Neural cell (in vitro differentiated cells): ENCODE results near the gene IL21R. TPM values are rescaled to one million over a fixed set of nuclear protein-coding genes. Genes with fewer than 3 reads are reported as not detected.

Experiments used
- H2AFZ ChIP-seq: fragments of 200-600, 300-800 bp; sonication (generic), shearing (Covaris generic); 2 replicates; pipeline ENCODE4 v1.6.0; 2014; ENCODE audit warnings: low read depth, mild to moderate bottlenecking, antibody characterized with exemption, low read length, moderate library complexity
- H3F3A ChIP-seq: fragments of 200-600 bp; shearing (Covaris generic); 2 replicates; pipeline ENCODE4 v1.6.1; 2016; ENCODE audit warnings: mild to moderate bottlenecking, moderate library complexity, mixed read lengths, antibody characterized with exemption, low read length; ENCODE audit not compliant: insufficient read depth, poor library complexity, severe bottlenecking
- H3K27ac ChIP-seq: fragments of 200-600, 300-800 bp; sonication (generic), shearing (Covaris generic); 2 replicates; pipeline ENCODE4 v1.5.1; 2014; ENCODE audit warnings: mild to moderate bottlenecking, low read length, moderate library complexity
- H3K27me3 ChIP-seq: fragments of 300-800, 200-600 bp; sonication (generic), shearing (Covaris generic); 2 replicates; pipeline ENCODE4 v1.6.0; 2014; ENCODE audit warnings: mild to moderate bottlenecking, low read depth, low read length, moderate library complexity; ENCODE audit not compliant: insufficient read depth
- H3K36me3 ChIP-seq: fragments of 300-800, 200-600 bp; sonication (generic), shearing (Covaris generic); 2 replicates; pipeline ENCODE4 v1.5.1; 2014; ENCODE audit warnings: mild to moderate bottlenecking, antibody characterized with exemption, low read length, moderate library complexity; ENCODE audit not compliant: insufficient read depth
- H3K4me2 ChIP-seq: fragments of 300-800, 200-600 bp; sonication (generic), shearing (Covaris generic); 2 replicates; pipeline ENCODE4 v1.6.0; 2014; ENCODE audit warnings: mild to moderate bottlenecking, low read length
- H3K4me3 ChIP-seq: fragments of 300-800, 200-600 bp; sonication (generic), shearing (Covaris generic); 2 replicates; pipeline ENCODE4 v1.5.1; 2014; ENCODE audit warnings: mild to moderate bottlenecking, low read length, moderate library complexity
- H3K79me2 ChIP-seq: fragments of 200-600 bp; shearing (Covaris generic); replicated peaks from 2 replicates; pipeline ENCODE4 v1.6.0; 2014; ENCODE audit warnings: mild to moderate bottlenecking, low read length, moderate library complexity; ENCODE audit not compliant: insufficient read depth
- H3K9ac ChIP-seq: fragments of 300-800, 200-600 bp; sonication (generic), shearing (Covaris generic); 2 replicates; pipeline ENCODE4 v1.6.1; 2016; ENCODE audit warnings: mild to moderate bottlenecking, low read length, mixed read lengths
- H3K9me2 ChIP-seq: fragments of 200-600 bp; shearing (Covaris generic); 2 replicates; pipeline ENCODE4 v1.6.1; 2016; ENCODE audit warnings: mild to moderate bottlenecking, low read length, mixed read lengths; ENCODE audit not compliant: insufficient read depth
- H3K9me3 ChIP-seq: fragments of 200-600, 300-800 bp; sonication (generic), shearing (Covaris generic); 2 replicates; pipeline ENCODE4 v1.6.1; 2016; ENCODE audit warnings: mild to moderate bottlenecking, mixed run types, low read length, moderate library complexity, mixed read lengths
- H4K20me1 ChIP-seq: fragments of 200-600 bp; shearing (Covaris generic); 2 replicates; pipeline ENCODE4 v1.6.1; 2016; ENCODE audit warnings: mild to moderate bottlenecking, mixed run types; ENCODE audit not compliant: insufficient read depth
- EP300 ChIP-seq: fragments of 450-650 bp; conservative IDR thresholded peaks from 2 replicates; pipeline ENCODE4 v1.6.1; 2014; ENCODE audit warnings: antibody characterized with exemption, mild to moderate bottlenecking, moderate library complexity; ENCODE audit not compliant: poor library complexity, severe bottlenecking
- EZH2 ChIP-seq: fragments of 200-600, 300-800 bp; shearing (Covaris generic), sonication (generic); IDR thresholded peaks from 2 replicates; pipeline ENCODE4 v1.6.1; 2014; ENCODE audit warnings: antibody characterized with exemption, low read length, borderline replicate concordance, mild to moderate bottlenecking; ENCODE audit not compliant: insufficient read depth, poor library complexity, severe bottlenecking
- MXI1 ChIP-seq: fragments of 450-650 bp; conservative IDR thresholded peaks from 2 replicates; pipeline ENCODE4 v1.6.1; 2014; ENCODE audit warnings: antibody characterized with exemption, mild to moderate bottlenecking; ENCODE audit not compliant: poor library complexity, severe bottlenecking
- POLR2AphosphoS5 ChIP-seq: IDR thresholded peaks from 2 replicates; pipeline ENCODE4 v1.6.1; 2012
- RAD21 ChIP-seq: fragments of 450-650 bp; conservative IDR thresholded peaks from 2 replicates; pipeline ENCODE4 v1.6.1; 2014; ENCODE audit warnings: antibody characterized with exemption, mild to moderate bottlenecking, moderate library complexity
- REST ChIP-seq: IDR thresholded peaks from 2 replicates; pipeline ENCODE4 v1.6.1; 2012; ENCODE audit warnings: borderline replicate concordance
- SMC3 ChIP-seq: fragments of 450-650 bp; conservative IDR thresholded peaks from 2 replicates; pipeline ENCODE4 v1.6.1; 2014; ENCODE audit warnings: antibody characterized with exemption, mild to moderate bottlenecking, moderate library complexity; ENCODE audit not compliant: poor library complexity
- TAF1 ChIP-seq: IDR thresholded peaks from 2 replicates; pipeline ENCODE4 v1.6.1; 2012; ENCODE audit warnings: low read depth
- polyA plus RNA-seq: library from polyadenylated mRNA; depleted of rRNA; stranded (reverse); fragments of >200 nt; gene quantifications from 2 replicates; pipeline ENCODE4 v1.2.3, GENCODE V29; 2014
- TF ChIP-seq, protein P1 (sequence below): fragments of 450-650 bp; IDR thresholded peaks from 2 replicates; pipeline ENCODE4 v1.5.1; 2014; ENCODE audit warnings: antibody characterized with exemption, mild to moderate bottlenecking, moderate library complexity; ENCODE audit not compliant: poor library complexity, severe bottlenecking

Gene IL21R
- polyA plus RNA-seq, 1 donor from 2014 or later = not detected

- Histone ChIP-seq H3K4me2 (no peak overlapping the region), H3K27me3 (no peaks in the 10 kb centered on the region), H3K9me3 (no peaks in the 10 kb centered on the region), H3K9ac (no peak overlapping the region), H3K9me2 (no peaks in the 10 kb centered on the region), H4K20me1 (no peaks in the 10 kb centered on the region), H2AFZ (no peak overlapping the region), H3K27ac (no peak overlapping the region), H3K4me3 (no peak overlapping the region), H3F3A (no peaks in the 10 kb centered on the region), H3K79me2 (no peaks in the 10 kb centered on the region), H3K36me3 (peaks cover 8% of the 10 kb centered on the region)
- TF ChIP-seq EZH2 = no peak
- TF ChIP-seq REST = no peak
- no peak for TF ChIP-seq EP300
- TF ChIP-seq, protein P1, sequence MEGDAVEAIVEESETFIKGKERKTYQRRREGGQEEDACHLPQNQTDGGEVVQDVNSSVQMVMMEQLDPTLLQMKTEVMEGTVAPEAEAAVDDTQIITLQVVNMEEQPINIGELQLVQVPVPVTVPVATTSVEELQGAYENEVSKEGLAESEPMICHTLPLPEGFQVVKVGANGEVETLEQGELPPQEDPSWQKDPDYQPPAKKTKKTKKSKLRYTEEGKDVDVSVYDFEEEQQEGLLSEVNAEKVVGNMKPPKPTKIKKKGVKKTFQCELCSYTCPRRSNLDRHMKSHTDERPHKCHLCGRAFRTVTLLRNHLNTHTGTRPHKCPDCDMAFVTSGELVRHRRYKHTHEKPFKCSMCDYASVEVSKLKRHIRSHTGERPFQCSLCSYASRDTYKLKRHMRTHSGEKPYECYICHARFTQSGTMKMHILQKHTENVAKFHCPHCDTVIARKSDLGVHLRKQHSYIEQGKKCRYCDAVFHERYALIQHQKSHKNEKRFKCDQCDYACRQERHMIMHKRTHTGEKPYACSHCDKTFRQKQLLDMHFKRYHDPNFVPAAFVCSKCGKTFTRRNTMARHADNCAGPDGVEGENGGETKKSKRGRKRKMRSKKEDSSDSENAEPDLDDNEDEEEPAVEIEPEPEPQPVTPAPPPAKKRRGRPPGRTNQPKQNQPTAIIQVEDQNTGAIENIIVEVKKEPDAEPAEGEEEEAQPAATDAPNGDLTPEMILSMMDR = no peak
- TF ChIP-seq POLR2AphosphoS5 = no peak
- no peak for TF ChIP-seq SMC3
- TF ChIP-seq TAF1 = no peak
- TF ChIP-seq MXI1 = no peak
- TF ChIP-seq RAD21 = no peak
Measured at GRCh38 chr16:27486344-27486743, 84.4 kb downstream of the IL21R start.

- peaks cover 8% of the 10 kb centered on the region for H3K36me3 ChIP-seq
Measured at GRCh38 chr16:27486760-27487159, 84.8 kb downstream of the IL21R start.

More at GRCh38 chr16:27486760-27487159, 84.8 kb downstream of the IL21R start:
- Histone ChIP-seq H3K4me2 (no peak overlapping the region), H3K4me3 (no peak overlapping the region), H3K27ac (no peak overlapping the region), H4K20me1 (no peaks in the 10 kb centered on the region), H3K9me2 (no peaks in the 10 kb centered on the region), H3F3A (no peaks in the 10 kb centered on the region), H3K9ac (no peak overlapping the region), H3K79me2 (no peaks in the 10 kb centered on the region), H3K27me3 (no peaks in the 10 kb centered on the region), H2AFZ (no peak overlapping the region), H3K9me3 (no peaks in the 10 kb centered on the region)
- TF ChIP-seq POLR2AphosphoS5 (no peak), EZH2 (no peak), SMC3 (no peak), RAD21 (no peak), EP300 (no peak), TAF1 (no peak), REST (no peak), MXI1 (no peak)
- TF ChIP-seq, protein P1 = no peak
